H9 (cell line): Measurements from ENCODE around the gene MRPL17. TPM values are rescaled to one million over a fixed set of nuclear protein-coding genes. Genes with fewer than 3 reads are reported as not detected.

Source experiments
- DNase-seq: peaks from one replicate; pipeline ENCODE4 v3.0.0-alpha.2; 2017
- H2AFZ ChIP-seq: one replicate; pipeline ENCODE4 v1.6.1; 2013; ENCODE audit warnings: mild to moderate bottlenecking, low read length, control low read depth, moderate library complexity
- H2AK5ac ChIP-seq: 2 replicates; pipeline ENCODE4 v1.6.1; 2013; ENCODE audit warnings: low read length, control low read depth, mixed read lengths; ENCODE audit not compliant: insufficient read length
- H2BK120ac ChIP-seq: one replicate; pipeline ENCODE4 v1.6.1; 2013; ENCODE audit warnings: low read depth, mild to moderate bottlenecking, low read length, control low read depth, inconsistent platforms; ENCODE audit not compliant: poor library complexity, severe bottlenecking
- H2BK12ac ChIP-seq: 2 replicates; pipeline ENCODE4 v1.6.1; 2013; ENCODE audit warnings: low read length, control low read depth, mixed read lengths, low read depth; ENCODE audit not compliant: insufficient read length
- H2BK15ac ChIP-seq: 2 replicates; pipeline ENCODE4 v1.6.1; 2013; ENCODE audit warnings: low read depth, low read length, control low read depth
- H2BK20ac ChIP-seq: one replicate; pipeline ENCODE4 v1.6.1; 2013; ENCODE audit warnings: low read depth, mild to moderate bottlenecking, low read length, control low read depth, inconsistent platforms; ENCODE audit not compliant: poor library complexity, severe bottlenecking
- H2BK5ac ChIP-seq: 2 replicates; pipeline ENCODE4 v1.6.1; 2013; ENCODE audit warnings: low read length, control low read depth, mixed read lengths; ENCODE audit not compliant: insufficient read length
- H3K14ac ChIP-seq: 2 replicates; pipeline ENCODE4 v1.6.1; 2013; ENCODE audit warnings: low read length, control low read depth; ENCODE audit not compliant: insufficient read depth
- H3K18ac ChIP-seq: 2 replicates; pipeline ENCODE4 v1.6.1; 2013; ENCODE audit warnings: low read depth, mild to moderate bottlenecking, mixed read lengths, low read length, control low read depth; ENCODE audit not compliant: insufficient read length
- H3K23ac ChIP-seq: 2 replicates; pipeline ENCODE4 v1.6.1; 2013; ENCODE audit warnings: low read length, control low read depth, mixed read lengths, low read depth; ENCODE audit not compliant: insufficient read length
- H3K23me2 ChIP-seq: 2 replicates; pipeline ENCODE4 v1.6.1; 2013; ENCODE audit warnings: low read depth, mild to moderate bottlenecking, mixed read lengths, low read length, control low read depth; ENCODE audit not compliant: insufficient read length, poor library complexity, severe bottlenecking
- H3K27ac ChIP-seq: 2 replicates; pipeline ENCODE4 v1.5.1; 2013; ENCODE audit warnings: low read length, control low read depth, mixed read lengths, low read depth; ENCODE audit not compliant: insufficient read length
- H3K27me3 ChIP-seq: 2 replicates; pipeline ENCODE4 v1.6.1; 2013; ENCODE audit warnings: low read length, control low read depth, inconsistent platforms; ENCODE audit not compliant: insufficient read depth
- H3K4ac ChIP-seq: 2 replicates; pipeline ENCODE4 v1.6.1; 2013; ENCODE audit warnings: low read depth, mild to moderate bottlenecking, control low read depth, inconsistent platforms, low read length, moderate library complexity
- H3K4me1 ChIP-seq: 2 replicates; pipeline ENCODE4 v1.6.1; 2013; ENCODE audit warnings: low read length, control low read depth, inconsistent platforms; ENCODE audit not compliant: insufficient read depth
- H3K4me2 ChIP-seq: 2 replicates; pipeline ENCODE4 v1.6.1; 2013; ENCODE audit warnings: low read length, control low read depth, mixed read lengths; ENCODE audit not compliant: insufficient read length, insufficient read depth
- H3K56ac ChIP-seq: 2 replicates; pipeline ENCODE4 v1.6.1; 2013; ENCODE audit warnings: low read depth, mild to moderate bottlenecking, mixed read lengths, low read length, control low read depth; ENCODE audit not compliant: insufficient read length
- H3K79me1 ChIP-seq: 2 replicates; pipeline ENCODE4 v1.6.1; 2013; ENCODE audit warnings: low read depth, mild to moderate bottlenecking, moderate library complexity, low read length, control low read depth, inconsistent platforms; ENCODE audit not compliant: insufficient read depth, poor library complexity, severe bottlenecking
- H3K79me2 ChIP-seq: 2 replicates; pipeline ENCODE4 v1.6.1; 2013; ENCODE audit warnings: low read length, control low read depth, inconsistent platforms; ENCODE audit not compliant: insufficient read depth
- H3K9ac ChIP-seq: 2 replicates; pipeline ENCODE4 v1.6.1; 2013; ENCODE audit warnings: low read length, control low read depth, mixed read lengths; ENCODE audit not compliant: insufficient read length; ENCODE audit errors: extremely low read depth
- H3K9me3 ChIP-seq: one replicate; pipeline ENCODE4 v1.6.1; 2013; ENCODE audit warnings: low read depth, low read length, inconsistent platforms; ENCODE audit not compliant: control insufficient read depth
- H3T11ph ChIP-seq: one replicate; pipeline ENCODE4 v1.6.1; 2013; ENCODE audit warnings: mild to moderate bottlenecking, low read length, control low read depth, inconsistent platforms
- H4K20me1 ChIP-seq: one replicate; pipeline ENCODE4 v1.6.1; 2013; ENCODE audit not compliant: control insufficient read depth, insufficient read length, insufficient read depth
- H4K5ac ChIP-seq: 2 replicates; pipeline ENCODE4 v1.6.1; 2013; ENCODE audit warnings: low read depth, mild to moderate bottlenecking, mixed read lengths, low read length, control low read depth; ENCODE audit not compliant: insufficient read length
- H4K8ac ChIP-seq: replicated peaks from 2 replicates; pipeline ENCODE4 v1.6.1; 2013; ENCODE audit warnings: low read length, control low read depth, mixed read lengths, low read depth; ENCODE audit not compliant: insufficient read length
- H4K91ac ChIP-seq: 2 replicates; pipeline ENCODE4 v1.6.1; 2013; ENCODE audit warnings: low read depth, mild to moderate bottlenecking, moderate library complexity, mixed read lengths, low read length, control low read depth; ENCODE audit not compliant: insufficient read length
- H3K27ac Mint-ChIP-seq, 3 experiments: 2 replicates in 2 of 3; 3 replicates in 1 of 3; pipeline ENCODE4 v1.8.0; 2020 to 2021; ENCODE audit warnings: mixed read lengths in 3 of 3, mild to moderate bottlenecking in 1 of 3, moderate library complexity in 1 of 3
- H3K27me3 Mint-ChIP-seq: 2 replicates; pipeline ENCODE4 v1.8.0; 2021; ENCODE audit warnings: low read depth, mild to moderate bottlenecking, moderate library complexity, mixed read lengths
- H3K36me3 Mint-ChIP-seq, 3 experiments: 2 replicates in 2 of 3; 3 replicates in 1 of 3; pipeline ENCODE4 v1.8.0; 2020 to 2021; ENCODE audit warnings: low read depth in 3 of 3, mixed read lengths in 3 of 3; ENCODE audit not compliant: insufficient read depth in 1 of 3
- H3K4me1 Mint-ChIP-seq, 2 experiments: 2 replicates each; pipeline ENCODE4 v1.8.0; 2020; ENCODE audit warnings: mixed read lengths in 2 of 2
- H3K4me3 Mint-ChIP-seq, 2 experiments: 2 replicates in 1 of 2; 3 replicates in 1 of 2; pipeline ENCODE4 v1.8.0; 2020 to 2021; ENCODE audit warnings: mild to moderate bottlenecking in 2 of 2, mixed read lengths in 2 of 2, moderate library complexity in 1 of 2
- H3K9me3 Mint-ChIP-seq, 2 experiments: 2 replicates in 1 of 2; 3 replicates in 1 of 2; pipeline ENCODE4 v1.8.0; 2020; ENCODE audit warnings: mild to moderate bottlenecking in 2 of 2, mixed read lengths in 2 of 2, moderate library complexity in 1 of 2
- WGBS: extraction: QIAGEN DNeasy Blood & Tissue Kit; methylation state at CpG from one replicate; pipeline ENCODE4 v1.1.7; 2013; ENCODE audit warnings: missing lambda C conversion rate, low lambda C conversion rate, mixed read lengths; ENCODE audit not compliant: insufficient read length; ENCODE audit errors: extremely low coverage; 5-methylcytosine and 5-hydroxymethylcytosine counted together
- total RNA-seq: library from RNA; stranded (reverse); gene quantifications from 2 replicates; pipeline ENCODE4 v1.2.1, GENCODE V29; 2021
- TF ChIP-seq, protein P1 (sequence below): fragments of 200-600 bp; sonication (generic); conservative IDR thresholded peaks from 3 replicates; pipeline ENCODE4 v1.8.0; 2021; ENCODE audit warnings: antibody characterized with exemption, mild to moderate bottlenecking

The MRPL17 gene
- total RNA-seq, 1 experiment from 2014 or later = 75.5 TPM

DNA sequence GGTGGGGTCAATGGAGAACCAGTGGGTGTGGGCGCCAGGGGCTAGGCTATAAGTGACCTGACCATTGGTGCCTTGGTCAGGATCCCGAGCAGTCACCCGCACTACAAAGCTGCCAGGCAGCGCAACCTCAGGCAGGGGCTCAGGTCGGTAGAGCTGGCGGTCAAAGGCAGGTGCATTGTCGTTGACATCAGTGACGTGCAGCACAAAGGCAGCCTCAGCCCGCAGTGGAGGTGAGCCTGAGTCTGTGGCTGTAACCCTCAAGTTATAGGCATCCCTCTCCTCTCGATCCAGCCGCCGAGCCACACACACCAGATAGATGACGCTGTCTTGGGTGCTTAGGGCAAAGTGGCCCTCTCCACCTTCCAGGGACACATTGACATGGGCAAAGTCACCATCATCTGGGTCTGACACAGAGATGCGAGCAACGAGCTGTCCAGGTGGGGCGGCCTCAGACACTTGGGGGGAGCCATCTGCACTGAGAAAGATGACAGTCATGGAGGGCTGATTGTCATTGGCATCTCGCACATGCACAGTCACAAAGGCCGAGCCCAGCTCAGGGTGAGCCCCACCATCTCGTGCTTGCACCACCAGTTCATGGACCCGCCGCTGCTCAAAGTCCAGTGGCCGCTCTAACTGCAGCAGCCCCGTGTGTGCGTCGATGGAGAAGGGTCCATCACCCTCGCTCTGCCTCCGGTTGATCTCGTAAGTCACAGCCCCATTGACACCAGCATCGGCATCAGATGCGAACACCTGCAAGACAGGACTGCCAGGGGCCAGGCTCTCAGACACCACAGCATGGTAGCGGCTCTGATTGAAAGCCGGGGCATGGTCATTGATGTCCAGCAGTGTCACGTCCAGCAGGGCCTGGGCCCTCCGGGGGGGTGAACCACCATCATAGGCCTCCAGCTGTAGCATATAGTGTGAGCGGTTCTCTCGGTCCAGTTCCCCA lies 42.8 kb downstream of the MRPL17 start:
- no peaks in the 10 kb centered on the region for H3K27me3 ChIP-seq
- no peak overlapping the region for H3K27ac ChIP-seq
- H4K91ac ChIP-seq = no peak overlapping the region
- H2AK5ac ChIP-seq = no peak overlapping the region
- Mint-ChIP-seq H3K27ac (no peak overlapping the region), H3K4me1 (no peaks in the 10 kb centered on the region), H3K36me3 (no peaks in the 10 kb centered on the region), H3K4me3 (no peak overlapping the region), H3K9me3 (no peaks in the 10 kb centered on the region), H3K27me3 (0 out of 2 replicates have a peak, but pooled peaks cover 2% of the 10 kb centered on the region)
- H3K9ac ChIP-seq = no peak overlapping the region
- no peak overlapping the region for H3T11ph ChIP-seq
- H3K23me2 ChIP-seq = no peaks in the 10 kb centered on the region
- no CpG with 5 or more reads among the region's 36 CpGs for WGBS
- no peak overlapping the region for H2BK20ac ChIP-seq
- H3K14ac ChIP-seq = no peak overlapping the region; the same call in 1 of the 2 replicates
- H2BK12ac ChIP-seq = no peak overlapping the region
- H3K4ac ChIP-seq = no peak overlapping the region
- no peak overlapping the region for H3K18ac ChIP-seq
- H4K8ac ChIP-seq = no peak overlapping the region
- no peaks in the 10 kb centered on the region for H4K20me1 ChIP-seq
- no peak overlapping the region for H2BK15ac ChIP-seq
- no peak overlapping the region for H4K5ac ChIP-seq
- H3K4me2 ChIP-seq = no peak overlapping the region
- H3K23ac ChIP-seq = no peak overlapping the region
- H3K79me2 ChIP-seq = no peaks in the 10 kb centered on the region
- H3K56ac ChIP-seq = no peak overlapping the region
- TF ChIP-seq, protein P1, sequence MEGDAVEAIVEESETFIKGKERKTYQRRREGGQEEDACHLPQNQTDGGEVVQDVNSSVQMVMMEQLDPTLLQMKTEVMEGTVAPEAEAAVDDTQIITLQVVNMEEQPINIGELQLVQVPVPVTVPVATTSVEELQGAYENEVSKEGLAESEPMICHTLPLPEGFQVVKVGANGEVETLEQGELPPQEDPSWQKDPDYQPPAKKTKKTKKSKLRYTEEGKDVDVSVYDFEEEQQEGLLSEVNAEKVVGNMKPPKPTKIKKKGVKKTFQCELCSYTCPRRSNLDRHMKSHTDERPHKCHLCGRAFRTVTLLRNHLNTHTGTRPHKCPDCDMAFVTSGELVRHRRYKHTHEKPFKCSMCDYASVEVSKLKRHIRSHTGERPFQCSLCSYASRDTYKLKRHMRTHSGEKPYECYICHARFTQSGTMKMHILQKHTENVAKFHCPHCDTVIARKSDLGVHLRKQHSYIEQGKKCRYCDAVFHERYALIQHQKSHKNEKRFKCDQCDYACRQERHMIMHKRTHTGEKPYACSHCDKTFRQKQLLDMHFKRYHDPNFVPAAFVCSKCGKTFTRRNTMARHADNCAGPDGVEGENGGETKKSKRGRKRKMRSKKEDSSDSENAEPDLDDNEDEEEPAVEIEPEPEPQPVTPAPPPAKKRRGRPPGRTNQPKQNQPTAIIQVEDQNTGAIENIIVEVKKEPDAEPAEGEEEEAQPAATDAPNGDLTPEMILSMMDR = no peak
- H2BK120ac ChIP-seq = no peak overlapping the region
- no peak overlapping the region for H2AFZ ChIP-seq
- H3K79me1 ChIP-seq = no peaks in the 10 kb centered on the region
- no peaks in the 10 kb centered on the region for H3K4me1 ChIP-seq
- H2BK5ac ChIP-seq = no peak overlapping the region
- no peak for DNase-seq
- H3K9me3 ChIP-seq = no peaks in the 10 kb centered on the region
